ENCODE measurements around the gene LPIN2. TPM values are rescaled to one million over a fixed set of nuclear protein-coding genes. Genes with fewer than 3 reads are reported as not detected.

Gene LPIN2
- total and polyA plus RNA-seq, 2 of the 13 experiments (the other 11 are each of a cell fraction or from before 2014, with no cell fraction given): 46.0 to 119 TPM

- TF ChIP-seq ZNF10 (CRISPR knock-in tag; IDR thresholded peaks at IDR 0.05; ENCODE audit: borderline replicate concordance, low read depth) (no peak), ATF3 (CRISPR knock-in tag; IDR thresholded peaks at IDR 0.05) (peak; percentile 21; the same call in 1 of the 2 replicates), ZNF343 (CRISPR knock-in tag; IDR thresholded peaks at IDR 0.05) (no peak), SOX6 (IDR thresholded peaks at IDR 0.05) (peak; percentile 72; the same call in 1 of the 2 replicates), SOX6 (CRISPR knock-in tag; IDR thresholded peaks at IDR 0.05) (peak; percentile 100), NKX3-1 (CRISPR knock-in tag; IDR thresholded peaks at IDR 0.05) (0 out of 2 replicates have a peak, but pooled peaks have one; percentile 8), JUND (CRISPR knock-in tag; IDR thresholded peaks at IDR 0.05) (peak; percentile 54; the same call in 1 of the 2 replicates), ZFP91 (CRISPR knock-in tag; IDR thresholded peaks at IDR 0.05; ENCODE audit: borderline replicate concordance) (peak; percentile 50; the same call in 1 of the 2 replicates), NCOR1 (IDR thresholded peaks at IDR 0.05; ENCODE audit: borderline replicate concordance, low read length) (peak; percentile 99), EZH2 (conservative IDR thresholded peaks at IDR 0.05; ENCODE audit: low read depth, low read length) (no peak), ZNF878 (CRISPR knock-in tag; IDR thresholded peaks at IDR 0.05) (0 out of 2 replicates have a peak, but pooled peaks have one; percentile 37), MED1 (CRISPR knock-in tag; IDR thresholded peaks at IDR 0.05) (peak; percentile 99), SRY (CRISPR knock-in tag; IDR thresholded peaks at IDR 0.05) (no peak), ZBTB25 (CRISPR knock-in tag; IDR thresholded peaks at IDR 0.05) (0 out of 2 replicates have a peak, but pooled peaks have one; percentile 35), GATAD1 (CRISPR knock-in tag; IDR thresholded peaks at IDR 0.05) (peak; percentile 70), SMC3 (IDR thresholded peaks at IDR 0.05; ENCODE audit: low read length) (peak; percentile 47), PHF5A (CRISPR knock-in tag; IDR thresholded peaks at IDR 0.05; ENCODE audit: low read depth, unreplicated experiment) (peak; percentile 52)
- TF ChIP-seq, protein P1, sequence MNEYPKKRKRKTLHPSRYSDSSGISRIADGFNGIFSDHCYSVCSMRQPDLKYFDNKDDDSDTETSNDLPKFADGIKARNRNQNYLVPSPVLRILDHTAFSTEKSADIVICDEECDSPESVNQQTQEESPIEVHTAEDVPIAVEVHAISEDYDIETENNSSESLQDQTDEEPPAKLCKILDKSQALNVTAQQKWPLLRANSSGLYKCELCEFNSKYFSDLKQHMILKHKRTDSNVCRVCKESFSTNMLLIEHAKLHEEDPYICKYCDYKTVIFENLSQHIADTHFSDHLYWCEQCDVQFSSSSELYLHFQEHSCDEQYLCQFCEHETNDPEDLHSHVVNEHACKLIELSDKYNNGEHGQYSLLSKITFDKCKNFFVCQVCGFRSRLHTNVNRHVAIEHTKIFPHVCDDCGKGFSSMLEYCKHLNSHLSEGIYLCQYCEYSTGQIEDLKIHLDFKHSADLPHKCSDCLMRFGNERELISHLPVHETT (CRISPR knock-in tag; conservative IDR thresholded peaks at IDR 0.05): 0 out of 2 replicates have a peak, but pooled peaks have one; percentile 60
- TF ChIP-seq, protein P2, sequence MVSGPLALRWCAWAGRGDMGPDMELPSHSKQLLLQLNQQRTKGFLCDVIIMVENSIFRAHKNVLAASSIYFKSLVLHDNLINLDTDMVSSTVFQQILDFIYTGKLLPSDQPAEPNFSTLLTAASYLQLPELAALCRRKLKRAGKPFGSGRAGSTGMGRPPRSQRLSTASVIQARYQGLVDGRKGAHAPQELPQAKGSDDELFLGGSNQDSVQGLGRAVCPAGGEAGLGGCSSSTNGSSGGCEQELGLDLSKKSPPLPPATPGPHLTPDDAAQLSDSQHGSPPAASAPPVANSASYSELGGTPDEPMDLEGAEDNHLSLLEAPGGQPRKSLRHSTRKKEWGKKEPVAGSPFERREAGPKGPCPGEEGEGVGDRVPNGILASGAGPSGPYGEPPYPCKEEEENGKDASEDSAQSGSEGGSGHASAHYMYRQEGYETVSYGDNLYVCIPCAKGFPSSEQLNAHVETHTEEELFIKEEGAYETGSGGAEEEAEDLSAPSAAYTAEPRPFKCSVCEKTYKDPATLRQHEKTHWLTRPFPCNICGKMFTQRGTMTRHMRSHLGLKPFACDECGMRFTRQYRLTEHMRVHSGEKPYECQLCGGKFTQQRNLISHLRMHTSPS (CRISPR knock-in tag; IDR thresholded peaks at IDR 0.05; ENCODE audit: low read depth): peak; percentile 63
- TF ChIP-seq, protein P3, sequence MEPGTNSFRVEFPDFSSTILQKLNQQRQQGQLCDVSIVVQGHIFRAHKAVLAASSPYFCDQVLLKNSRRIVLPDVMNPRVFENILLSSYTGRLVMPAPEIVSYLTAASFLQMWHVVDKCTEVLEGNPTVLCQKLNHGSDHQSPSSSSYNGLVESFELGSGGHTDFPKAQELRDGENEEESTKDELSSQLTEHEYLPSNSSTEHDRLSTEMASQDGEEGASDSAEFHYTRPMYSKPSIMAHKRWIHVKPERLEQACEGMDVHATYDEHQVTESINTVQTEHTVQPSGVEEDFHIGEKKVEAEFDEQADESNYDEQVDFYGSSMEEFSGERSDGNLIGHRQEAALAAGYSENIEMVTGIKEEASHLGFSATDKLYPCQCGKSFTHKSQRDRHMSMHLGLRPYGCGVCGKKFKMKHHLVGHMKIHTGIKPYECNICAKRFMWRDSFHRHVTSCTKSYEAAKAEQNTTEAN (CRISPR knock-in tag; conservative IDR thresholded peaks at IDR 0.05): peak; percentile 100
Observed at GRCh38 chr18:3051718-3052410, 38.9 kb upstream of the LPIN2 start (continued).

Data from HepG2 (cell line).